GM08714 (cell line): ENCODE results near the gene NCS1.

Experiments used
- H3K4me3 ChIP-seq: fragments of 200-500 bp; sonication (Bioruptor generic); 2 replicates; pipeline ENCODE4 v1.5.1; 2014; ENCODE audit warnings: mild to moderate bottlenecking, low read length, inconsistent platforms
- ZNF274 ChIP-seq: IDR thresholded peaks from 2 replicates; pipeline ENCODE4 v1.6.1; 2012; ENCODE audit warnings: mild to moderate bottlenecking, low read depth, low read length

Gene NCS1

DNA sequence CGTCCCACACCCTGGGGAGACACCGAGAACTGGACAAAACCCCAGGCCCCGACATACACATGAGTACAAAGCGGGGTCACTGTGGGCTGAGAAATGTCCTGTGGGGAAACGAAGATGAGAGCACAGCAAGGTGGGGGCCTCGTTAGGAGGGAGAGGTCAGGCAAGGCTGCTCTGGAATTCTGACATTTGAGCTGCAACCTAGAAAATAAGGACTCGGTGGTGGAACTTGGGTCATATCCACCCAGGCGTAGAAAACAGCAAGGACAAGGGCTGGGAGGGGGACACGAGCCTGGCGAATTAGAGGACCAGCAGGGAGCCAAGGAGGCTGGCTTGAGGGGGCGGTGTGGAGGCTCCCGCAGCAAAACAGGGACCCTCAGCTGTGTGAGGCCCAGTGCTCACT is 32.8 kb downstream of the NCS1 start:
- no peak for TF ChIP-seq ZNF274
- no peak overlapping the region for H3K4me3 ChIP-seq

DNA sequence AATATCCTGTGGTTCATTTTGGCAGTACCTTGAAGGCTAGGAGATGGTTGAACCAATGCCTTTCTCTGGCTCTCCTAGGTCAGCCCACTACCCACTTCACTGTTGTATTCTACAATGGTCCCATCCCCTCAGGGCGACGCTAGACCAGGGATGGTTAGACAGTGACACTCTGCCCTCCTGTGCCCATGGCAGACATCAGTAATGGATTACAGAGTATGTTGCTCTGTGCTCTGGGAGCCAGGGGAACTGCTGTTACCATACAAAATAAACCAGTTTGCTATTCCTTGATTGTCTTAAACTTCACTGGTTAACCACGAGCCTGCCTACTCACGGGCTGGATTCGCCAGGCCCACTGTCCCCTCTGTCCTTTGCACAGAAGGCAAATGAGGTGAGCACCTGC is 33.7 kb downstream of the NCS1 start:
- no peak for TF ChIP-seq ZNF274
- H3K4me3 ChIP-seq, result no peak overlapping the region

DNA sequence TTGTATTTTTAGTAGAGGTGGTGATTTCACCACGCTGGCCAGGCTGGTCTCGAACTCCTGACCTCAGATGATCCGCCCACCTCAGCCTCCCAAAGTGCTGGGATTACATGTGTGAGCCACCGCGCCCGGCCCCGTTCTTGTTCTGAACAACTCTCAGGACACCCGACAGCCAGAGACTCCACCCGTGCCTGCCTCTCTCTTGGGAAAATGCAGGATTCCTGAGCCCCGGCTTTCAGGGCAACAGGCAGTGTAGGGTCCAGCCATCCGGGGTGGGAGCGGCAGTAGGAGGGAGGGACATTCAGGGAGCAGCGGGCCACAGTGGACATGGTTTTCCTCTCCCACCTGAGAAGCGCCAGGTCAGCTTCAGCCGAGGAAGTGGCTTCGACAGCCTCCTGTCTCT is 34.4 kb downstream of the NCS1 start:
- no peak for TF ChIP-seq ZNF274
- H3K4me3 ChIP-seq, result no peak overlapping the region

DNA sequence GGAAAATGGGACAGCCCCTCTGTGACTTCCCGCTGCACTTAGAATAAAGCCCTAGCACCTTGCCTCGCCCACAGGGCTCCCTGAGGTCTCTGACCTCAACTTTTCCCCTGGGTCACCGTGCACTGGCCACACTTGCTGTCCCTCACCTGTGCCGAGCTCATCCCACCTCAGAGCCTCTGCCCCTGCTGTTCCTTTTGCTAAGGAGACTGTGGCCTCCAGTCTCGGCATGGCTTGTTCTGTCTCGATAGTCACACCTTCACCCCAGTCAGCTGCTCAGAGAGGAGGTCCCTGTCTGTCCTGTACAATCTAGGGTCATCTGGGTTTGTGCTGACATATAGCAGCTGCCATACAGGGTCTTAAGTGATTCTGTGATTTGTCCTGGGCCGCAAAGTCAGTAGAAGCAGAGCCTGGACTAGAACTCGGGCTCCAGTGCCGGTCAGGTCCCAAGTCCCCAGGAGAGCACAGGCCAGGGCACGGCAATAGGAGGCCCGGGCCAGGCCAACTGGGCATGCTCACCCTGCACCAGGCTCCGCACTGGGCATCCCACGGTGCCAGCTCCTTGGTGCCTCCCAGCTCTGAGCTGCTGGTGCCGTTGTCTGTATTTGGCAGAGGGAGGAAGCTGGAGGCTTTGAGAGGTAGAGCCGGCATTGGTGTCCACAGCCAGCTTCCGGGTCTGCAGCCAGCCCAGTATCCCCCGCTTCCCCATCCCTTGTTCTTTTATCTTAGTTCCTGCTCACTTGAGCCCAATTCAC is 35.2 kb downstream of the NCS1 start:
- H3K4me3 ChIP-seq, result no peak overlapping the region

DNA sequence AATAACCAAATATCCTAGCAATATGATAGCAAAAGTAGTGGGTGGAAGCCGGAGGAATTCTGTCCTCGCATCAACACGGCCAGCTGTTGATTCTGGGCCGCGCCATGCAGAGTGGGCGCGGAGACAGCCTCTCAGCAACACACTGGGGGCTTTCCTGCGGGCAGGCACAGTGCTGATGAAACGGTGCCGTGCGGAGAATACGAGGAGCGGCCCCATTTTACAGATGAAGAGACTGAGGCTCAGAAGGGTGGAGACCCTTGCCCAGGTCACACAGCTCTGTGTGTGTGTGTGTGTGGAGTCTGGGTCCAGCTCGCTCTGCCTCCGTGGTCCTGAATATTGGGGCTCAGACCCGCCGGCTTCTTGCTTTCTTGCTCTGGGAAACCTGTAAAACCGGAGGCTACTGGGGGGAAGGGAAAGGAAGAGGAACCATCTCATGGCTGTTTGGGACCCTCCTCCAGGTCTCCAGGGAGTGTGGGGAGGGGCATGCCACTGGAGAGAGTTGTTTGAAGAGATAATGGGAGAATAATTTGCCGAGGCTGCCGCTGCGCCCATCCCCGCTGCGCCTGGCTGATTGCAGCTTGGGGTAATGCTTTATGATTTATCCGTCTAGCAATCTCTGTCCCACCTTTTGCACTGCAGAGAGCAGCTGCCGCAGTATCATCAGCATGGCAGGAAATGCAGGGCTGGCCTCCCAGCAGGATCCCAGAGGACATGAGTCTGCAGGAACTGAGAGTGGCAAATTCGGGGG is 36.6 kb downstream of the NCS1 start:
- no peak for TF ChIP-seq ZNF274
- H3K4me3 ChIP-seq, result no peak overlapping the region

More for the DNA sequence above, 35.2 kb downstream of the NCS1 start:
- no peak for TF ChIP-seq ZNF274

DNA sequence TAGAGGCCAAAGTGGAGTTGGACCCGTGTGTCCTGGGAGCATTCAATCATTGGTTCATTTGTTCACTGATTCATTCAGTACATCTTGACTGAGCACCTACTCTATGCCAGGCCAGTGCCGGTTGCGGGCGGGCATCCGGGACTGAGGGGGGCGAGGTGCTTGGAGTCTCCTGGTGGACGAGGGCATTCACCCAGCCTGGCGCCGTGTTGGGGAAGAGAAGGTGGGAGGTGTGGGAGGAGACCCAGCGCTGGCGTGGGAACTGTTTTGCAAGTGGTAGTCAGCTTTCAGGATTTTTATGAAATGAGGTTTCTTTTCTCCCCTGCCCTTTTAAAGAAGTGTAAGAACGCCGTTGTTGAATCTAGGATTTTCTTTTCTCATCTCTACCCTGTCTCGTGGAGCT is 37.2 kb downstream of the NCS1 start:
- no peak overlapping the region for H3K4me3 ChIP-seq
- no peak for TF ChIP-seq ZNF274

DNA sequence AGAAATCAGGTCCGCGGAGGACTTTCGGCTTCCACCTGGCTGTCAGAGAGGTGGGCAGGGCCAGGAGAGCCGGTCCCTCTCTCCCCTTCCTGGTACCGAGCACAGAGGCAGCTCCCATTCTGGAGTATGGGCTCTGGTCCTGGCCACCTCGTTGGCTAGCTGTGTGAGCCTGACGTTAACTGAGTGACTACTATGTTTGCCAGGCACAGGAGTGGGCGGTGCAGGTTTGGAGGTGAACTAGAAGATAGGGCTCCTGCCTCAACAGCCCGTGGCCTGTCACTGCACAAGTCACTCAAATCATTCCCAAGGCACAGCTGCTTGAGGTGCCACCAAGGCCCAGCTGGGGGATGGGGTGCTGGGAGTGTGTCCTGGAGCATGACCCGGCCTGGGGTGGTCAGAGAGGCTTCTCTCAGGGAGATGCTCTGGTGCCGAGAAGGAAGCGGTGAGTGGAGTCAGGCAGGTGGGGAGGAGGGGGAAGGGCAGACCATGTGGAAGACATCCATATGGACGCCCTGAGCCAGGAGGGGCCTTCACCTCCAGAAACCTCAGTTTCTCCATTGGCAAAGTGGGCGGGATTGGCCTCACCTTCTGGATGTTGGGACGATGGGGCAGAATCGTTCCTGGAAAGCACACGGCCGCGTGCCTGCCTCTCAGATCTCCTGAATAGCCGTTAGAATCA is 39.5 kb downstream of the NCS1 start:
- no peak for TF ChIP-seq ZNF274
- no peak overlapping the region for H3K4me3 ChIP-seq

DNA sequence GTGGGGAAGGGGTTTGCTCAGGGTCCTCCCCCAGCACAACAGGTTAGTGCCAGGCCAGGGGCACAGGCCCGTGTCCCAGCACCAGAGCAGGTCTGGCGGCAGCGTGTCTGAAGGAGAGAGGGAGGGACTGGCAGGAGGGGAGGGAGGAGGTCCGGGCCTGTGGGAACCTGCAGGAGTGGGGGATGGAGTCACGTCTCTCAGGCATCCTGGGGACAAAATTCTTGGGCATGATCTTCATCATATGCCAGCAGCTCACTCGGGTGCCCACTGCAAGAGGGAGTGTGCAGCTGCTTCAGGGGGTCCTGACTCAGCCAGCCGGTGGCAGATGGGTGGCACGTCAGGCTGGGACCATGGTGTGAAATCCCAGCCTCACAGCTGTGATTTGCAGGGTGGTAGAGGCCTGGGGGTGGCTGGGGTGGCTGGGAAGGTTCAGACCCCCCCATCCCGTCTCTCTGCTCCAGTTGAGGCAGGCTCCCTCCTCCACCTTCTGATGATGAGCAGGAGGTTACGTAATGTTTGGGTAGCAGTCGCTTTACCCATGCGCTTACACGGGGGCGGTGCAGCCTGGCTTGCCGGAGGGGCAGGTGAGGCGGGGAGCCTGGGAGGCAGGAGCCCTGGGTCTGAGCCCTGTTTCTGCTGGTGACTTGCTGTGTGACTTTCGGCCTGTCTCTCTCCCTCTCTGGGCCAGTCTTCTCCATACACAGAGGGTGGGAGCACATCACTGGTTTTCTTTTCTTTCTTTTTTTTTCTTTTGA is 40.5 kb downstream of the NCS1 start:
- no peak for TF ChIP-seq ZNF274
- no peak overlapping the region for H3K4me3 ChIP-seq

DNA sequence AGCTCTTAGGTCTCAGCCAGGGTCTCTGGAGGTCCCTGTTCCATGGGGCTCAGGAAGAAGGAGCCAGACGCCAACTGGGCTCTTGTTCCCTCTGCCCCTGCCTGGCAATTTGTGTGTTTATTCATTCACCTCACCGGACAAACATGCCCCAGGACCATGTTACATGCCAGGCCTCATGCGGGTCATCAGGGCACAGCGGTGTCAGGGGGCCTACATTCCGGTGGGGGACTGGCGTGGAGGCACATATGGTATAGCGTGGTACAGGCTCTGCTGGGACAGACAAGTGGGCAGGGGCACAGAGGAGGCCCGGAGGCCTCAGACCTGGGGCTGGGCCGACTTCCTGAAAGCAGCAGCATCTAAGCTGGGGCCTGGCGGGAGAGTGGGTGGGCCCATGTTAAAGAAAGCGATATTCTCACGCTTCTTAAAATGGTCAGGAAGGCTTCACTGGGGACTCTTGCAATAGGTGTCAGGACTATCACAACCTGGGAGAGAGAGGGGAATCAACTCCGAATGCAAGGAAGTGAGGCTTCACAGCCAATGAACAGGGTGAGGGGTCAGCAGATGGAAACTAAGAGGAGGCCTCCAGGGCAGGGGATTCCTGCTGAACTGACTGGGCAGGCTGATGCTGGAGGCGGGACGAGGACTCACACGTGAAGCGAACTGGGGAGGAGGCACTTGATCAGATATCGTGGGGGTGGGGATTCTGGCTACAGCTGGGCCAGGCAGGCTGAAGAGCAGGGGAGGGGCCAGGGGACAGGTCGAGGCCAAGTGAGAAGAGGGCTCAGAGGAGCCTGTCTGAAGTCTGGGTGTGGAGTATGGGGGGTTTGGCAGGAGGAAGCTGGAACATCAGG is 41.9 kb downstream of the NCS1 start:
- H3K4me3 ChIP-seq, result no peak overlapping the region
- TF ChIP-seq ZNF274, result no peak

DNA sequence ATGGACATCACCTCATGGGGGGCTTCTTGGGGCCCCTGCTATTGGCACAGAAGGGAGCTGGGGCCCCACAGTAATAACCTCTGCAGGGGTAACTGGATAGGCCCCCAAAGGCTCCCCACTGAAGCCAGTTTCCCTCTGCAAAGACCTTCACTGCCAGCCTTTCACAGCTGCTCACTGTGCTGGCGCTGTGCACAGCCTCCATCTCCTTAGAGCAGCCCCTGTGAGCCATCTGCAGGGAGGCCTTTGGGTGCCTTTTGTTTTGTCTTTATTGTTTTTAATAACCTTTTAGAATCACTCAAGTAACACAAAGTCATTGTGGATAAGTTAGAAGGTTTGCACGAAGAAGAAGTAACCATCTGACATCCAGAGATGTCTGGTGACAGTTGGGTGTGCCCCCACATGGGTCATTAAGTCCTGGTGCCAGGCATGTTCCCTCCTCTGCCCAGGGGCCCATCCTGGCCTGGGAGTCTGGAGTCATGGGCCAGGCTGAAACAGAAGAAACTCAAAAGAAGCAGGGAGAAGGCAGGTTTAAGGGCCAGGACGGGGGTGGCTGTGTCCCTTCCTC is 42.7 kb downstream of the NCS1 start:
- H3K4me3 ChIP-seq, result no peak overlapping the region
- no peak for TF ChIP-seq ZNF274

DNA sequence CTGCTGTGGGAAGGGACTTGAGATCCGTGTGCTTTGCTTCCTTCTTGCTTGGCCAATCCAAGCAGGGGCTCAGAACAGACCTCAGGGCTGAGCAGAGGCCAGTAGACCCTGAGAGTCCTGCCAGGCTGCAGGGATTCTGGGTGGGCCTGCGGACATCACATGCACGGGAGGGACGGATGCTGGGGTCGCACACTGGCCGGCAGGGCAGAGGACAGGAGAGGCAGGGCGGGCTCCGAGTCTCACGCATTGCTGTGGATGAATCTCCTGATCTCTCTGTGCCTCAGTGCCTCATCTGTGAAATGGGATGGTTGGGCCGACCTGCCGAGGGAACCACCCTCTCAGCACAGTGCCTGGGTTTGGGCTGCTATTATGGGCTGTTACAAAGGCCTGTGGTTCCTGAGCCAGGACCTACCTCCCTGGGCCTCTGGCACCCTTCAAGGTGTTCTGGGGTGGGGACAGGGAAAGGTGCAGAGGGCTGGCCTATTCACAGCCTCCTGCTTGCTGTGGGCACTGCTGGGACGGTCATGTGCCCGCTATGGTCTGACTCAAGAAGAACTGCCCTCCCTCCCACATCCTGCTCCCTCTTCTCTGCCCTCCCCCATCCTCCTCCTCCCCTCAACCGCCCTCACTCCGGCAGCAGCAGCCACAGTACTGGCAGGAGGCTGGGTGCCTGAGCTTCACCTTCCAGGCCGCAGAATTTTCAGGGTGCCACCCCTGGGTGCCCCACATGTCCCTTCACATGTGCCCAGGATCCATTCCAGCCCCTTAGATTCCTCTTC is 43.3 kb downstream of the NCS1 start:
- H3K4me3 ChIP-seq, result no peak overlapping the region
- no peak for TF ChIP-seq ZNF274

DNA sequence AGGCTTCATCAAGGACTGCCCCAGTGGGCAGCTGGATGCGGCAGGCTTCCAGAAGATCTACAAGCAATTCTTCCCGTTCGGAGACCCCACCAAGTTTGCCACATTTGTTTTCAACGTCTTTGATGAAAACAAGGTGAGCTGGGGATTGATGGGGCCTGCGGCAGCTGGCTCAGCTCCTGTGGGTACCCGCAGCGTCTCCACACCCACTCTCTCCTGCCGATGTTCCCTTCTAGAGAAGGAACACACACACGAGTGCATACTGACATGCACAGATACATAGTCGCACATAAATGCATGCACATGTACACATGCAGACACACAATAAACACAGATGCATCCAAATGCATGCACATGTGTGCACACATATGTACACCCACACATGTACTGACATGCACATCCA is 45.6 kb downstream of the NCS1 start:
- no peak for TF ChIP-seq ZNF274
- no peak overlapping the region for H3K4me3 ChIP-seq
